GM12874 (cell line): Measurements from ENCODE around the gene TRA2A.

Experiments
- CTCF ChIP-seq: IDR thresholded peaks from 2 replicates; pipeline ENCODE4 v1.5.1; 2011; ENCODE audit warnings: low read depth, mild to moderate bottlenecking, control low read depth, low read length, moderate library complexity; ENCODE audit not compliant: insufficient read depth

TRA2A gene

DNA sequence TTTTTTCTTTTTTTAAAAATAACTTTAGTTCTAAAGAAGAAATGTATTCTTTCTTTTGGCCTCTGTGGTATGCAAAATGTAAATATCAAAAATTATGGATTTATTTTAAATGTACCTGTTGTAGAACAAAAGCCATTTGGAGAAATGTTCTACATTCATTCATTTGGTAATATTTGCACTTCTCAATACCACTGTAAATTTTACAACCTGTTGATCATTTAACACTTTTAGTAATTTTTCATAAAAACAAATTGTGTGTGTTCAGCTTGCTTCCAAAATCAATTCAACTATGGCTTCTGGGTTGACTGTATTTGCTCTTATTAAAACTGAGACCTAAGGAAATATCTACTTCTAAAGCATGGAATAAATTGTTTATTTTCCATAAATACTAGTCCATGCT lies 59.2 kb downstream of the TRA2A start:
- no peak for TF ChIP-seq CTCF

- TF ChIP-seq CTCF: no peak
Observed at GRCh38 chr7:23472046-23472445, 59.7 kb downstream of the TRA2A start.

DNA sequence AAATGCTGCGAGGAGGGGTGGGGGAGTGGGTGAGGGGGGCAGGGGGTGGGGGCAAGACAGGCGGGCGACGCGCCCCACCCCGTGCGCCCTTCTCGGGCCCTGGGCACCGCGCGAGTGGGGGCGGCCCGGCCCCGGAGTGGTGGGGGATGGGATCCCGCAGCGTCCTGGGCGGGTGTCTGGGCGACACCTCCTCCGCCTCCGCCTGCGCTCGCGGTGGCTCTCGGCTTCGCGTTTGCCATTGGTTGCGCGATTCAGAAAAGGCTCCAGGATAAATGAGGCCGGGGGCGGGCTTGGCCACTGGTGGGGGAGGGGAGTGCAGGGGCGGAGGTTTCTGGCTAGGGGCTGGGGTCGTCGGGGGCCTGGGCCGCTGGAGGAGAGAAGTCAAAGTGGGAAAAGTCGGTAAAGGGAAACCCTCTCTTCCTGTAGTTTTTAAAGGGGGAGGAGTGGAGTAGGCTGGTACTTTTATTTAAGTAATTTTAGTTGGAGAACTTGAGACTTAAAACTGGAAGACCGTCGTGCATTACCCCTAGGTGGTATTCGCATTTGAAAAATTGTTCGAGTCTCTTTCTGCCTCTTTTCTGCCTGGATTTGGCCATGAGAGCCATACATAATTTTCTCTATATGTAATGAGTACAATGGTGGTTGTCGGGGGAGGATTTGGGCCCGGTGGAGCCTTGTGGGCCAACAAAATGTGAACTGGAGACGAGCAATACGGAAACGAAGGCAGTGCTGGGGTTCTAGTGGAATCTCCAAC lies 60.5 kb downstream of the TRA2A start:
- no peak for TF ChIP-seq CTCF

- no peak for TF ChIP-seq CTCF
Observed at GRCh38 chr7:23470330-23471105, 61.3 kb downstream of the TRA2A start, which contains the start of gene IGF2BP3. Gene IGF2BP3 (minus strand): TSS chr7:23470491. CDS start chr7:23470110, 381 bp downstream.

DNA sequence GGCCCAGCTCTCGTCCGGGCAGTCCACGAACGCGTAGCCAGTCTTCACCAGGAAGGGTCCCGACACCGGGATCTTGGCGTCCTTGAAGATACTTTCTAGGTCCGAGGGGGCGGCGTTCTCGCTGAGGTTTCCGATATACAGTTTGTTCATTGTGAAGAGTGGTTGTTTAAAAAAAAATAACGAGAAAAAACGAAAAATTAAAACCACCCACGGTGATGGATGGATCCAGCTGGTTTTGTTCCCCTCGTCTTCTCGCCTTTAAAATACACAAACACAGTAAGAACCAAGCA lies 61.9 kb downstream of the TRA2A start:
- TF ChIP-seq CTCF: no peak

DNA sequence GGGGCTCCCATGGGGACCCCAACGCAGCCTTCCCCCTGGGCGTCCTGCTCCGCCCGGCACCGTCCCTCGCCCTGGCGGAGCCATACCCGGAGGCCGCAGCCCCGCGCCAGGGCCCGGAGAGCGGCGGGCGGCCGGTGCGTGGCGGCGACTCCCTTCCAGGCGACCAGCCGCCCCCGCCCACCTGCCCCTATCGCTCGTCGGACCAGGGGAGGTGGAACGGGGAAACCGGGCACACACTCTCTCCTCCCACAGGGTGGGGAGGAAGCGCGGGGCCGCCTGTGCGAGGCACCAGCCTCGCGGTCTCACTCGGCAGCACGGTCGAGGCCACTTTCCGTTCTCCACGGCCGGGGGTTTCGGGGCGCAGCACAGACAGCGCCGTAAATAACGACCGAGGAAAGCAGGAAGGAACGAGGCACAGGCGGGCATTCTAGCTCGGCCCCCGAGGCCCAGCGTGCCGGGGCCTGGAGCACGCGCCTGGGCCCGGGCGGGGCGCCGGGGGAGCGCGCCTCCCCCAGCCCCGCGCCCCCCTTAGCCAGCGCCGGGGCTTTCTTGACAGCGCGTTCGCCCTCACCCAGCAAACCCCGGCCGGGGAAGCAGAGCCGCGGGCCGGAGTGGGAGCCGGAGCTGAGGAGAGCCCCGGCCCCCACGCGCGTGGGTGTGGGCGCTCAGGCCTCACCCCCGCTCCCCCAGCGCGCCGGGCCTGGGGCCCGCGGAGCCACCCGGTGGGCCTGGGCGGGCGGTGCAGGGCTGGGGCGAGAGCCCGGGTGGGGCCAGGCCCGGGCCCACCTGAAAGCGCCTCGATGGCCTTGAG lies 62.4 kb downstream of the TRA2A start:
- peak; percentile 32 for TF ChIP-seq CTCF

DNA sequence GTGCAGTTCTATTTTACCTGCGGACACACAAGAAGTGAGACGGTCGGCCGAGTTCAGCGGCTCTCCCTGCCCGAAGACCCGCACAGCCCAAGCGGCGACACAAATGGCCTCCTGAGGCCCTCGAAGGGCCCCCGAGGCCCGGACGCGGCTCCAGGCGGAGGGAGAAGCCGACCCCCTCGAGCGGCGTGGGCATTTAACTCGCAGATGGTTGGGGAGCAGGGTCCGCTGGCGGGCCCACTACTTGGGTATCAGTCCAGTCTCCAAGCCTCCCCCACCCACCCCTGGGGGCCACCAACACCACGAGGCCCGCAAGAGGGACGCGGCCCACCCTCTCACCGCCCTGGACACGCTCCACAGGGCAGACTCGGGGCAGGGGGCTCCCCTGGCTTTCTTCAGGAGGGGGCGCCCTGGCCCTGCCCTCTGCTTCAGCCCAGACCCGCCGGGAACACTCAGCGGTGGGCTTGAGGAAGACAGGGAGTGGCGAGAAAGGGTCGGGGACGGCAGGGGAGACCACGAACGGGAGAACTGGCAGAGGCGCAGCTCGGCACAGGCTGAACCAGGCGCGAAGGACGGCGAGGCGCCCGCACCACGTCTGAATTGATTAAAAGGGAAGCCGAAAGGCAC lies 63.1 kb downstream of the TRA2A start:
- TF ChIP-seq CTCF: 0 out of 2 replicates have a peak, but pooled peaks have one; percentile 2
